HEK293 (cell line): Measurements from ENCODE around the gene SP3.

Source experiments
- CTCF ChIA-PET: fragments of 350-600 bp; formaldehyde crosslinking; extraction: SDS; loops from one replicate; lab custom pipeline; 2021; ENCODE audit warnings: antibody characterized with exemption; lab: Yijun Ruan, JAX
- POLR2A ChIA-PET: fragments of 300-600 bp; formaldehyde crosslinking; extraction: SDS; loops from one replicate; lab custom pipeline; 2020; ENCODE audit warnings: antibody characterized with exemption, inconsistent platforms; lab: Yijun Ruan, JAX
- H3K27ac ChIP-seq: fragments of 200-500 bp; sonication (Bioruptor generic); 2 replicates; pipeline ENCODE4 v1.5.1; 2014; ENCODE audit warnings: low read depth, low read length, control low read depth, inconsistent platforms; ENCODE audit errors: extremely low read depth
- H3K36me3 ChIP-seq, 2 experiments: fragments of 200-500 bp in 1 of 2; sonication (Bioruptor generic) in 1 of 2; 1 replicate in 1 of 2; 2 replicates in 1 of 2; pipeline ENCODE4 v1.5.1; 2014 to 2017; ENCODE audit warnings: inconsistent platforms in 2 of 2, low read length in 2 of 2; ENCODE audit not compliant: control insufficient read depth in 2 of 2, insufficient read depth in 1 of 2
- H3K4me1 ChIP-seq: fragments of 200-500 bp; sonication (Bioruptor generic); 2 replicates; pipeline ENCODE4 v1.5.1; 2014; ENCODE audit warnings: mild to moderate bottlenecking, low read length, inconsistent platforms; ENCODE audit not compliant: control insufficient read depth, insufficient read depth
- H3K4me3 ChIP-seq: 2 replicates; pipeline ENCODE4 v1.5.1; 2011; ENCODE audit warnings: low read depth, mild to moderate bottlenecking, control low read depth, low read length, moderate library complexity
- H3K9me3 ChIP-seq: fragments of 200-500 bp; sonication (Bioruptor generic); 2 replicates; pipeline ENCODE4 v1.5.1; 2014; ENCODE audit warnings: low read depth, low read length, inconsistent platforms; ENCODE audit not compliant: control insufficient read depth, insufficient read depth
- GLI2 ChIP-seq: fragments of 450-650 bp; formaldehyde crosslinking; IDR thresholded peaks from 2 replicates; pipeline ENCODE4; 2017; ENCODE audit warnings: missing biosample characterization, missing genetic modification characterization, low read depth, borderline replicate concordance
- IKZF3 ChIP-seq: fragments of 450-650 bp; IDR thresholded peaks from 2 replicates; pipeline ENCODE4 v1.5.0; 2018; ENCODE audit warnings: missing biosample characterization, mild to moderate bottlenecking, missing genetic modification characterization, moderate library complexity
- REPIN1 ChIP-seq: fragments of 450-650 bp; formaldehyde crosslinking; IDR thresholded peaks from 2 replicates; pipeline ENCODE4 v1.5.1; 2017; ENCODE audit warnings: missing biosample characterization, missing genetic modification characterization, low read depth
- SCRT1 ChIP-seq: fragments of 450-650 bp; formaldehyde crosslinking; IDR thresholded peaks from 2 replicates; pipeline ENCODE4 v1.5.1; 2016; ENCODE audit warnings: missing biosample characterization, missing genetic modification characterization, borderline replicate concordance
- ZBTB11 ChIP-seq: fragments of 450-650 bp; formaldehyde crosslinking; conservative IDR thresholded peaks from 2 replicates; pipeline ENCODE4 v1.5.1; 2016; ENCODE audit warnings: low read depth, missing biosample characterization, missing genetic modification characterization
- ZNF138 ChIP-seq: fragments of 450-650 bp; formaldehyde crosslinking; IDR thresholded peaks from 2 replicates; pipeline ENCODE4 v1.5.1; 2016; ENCODE audit warnings: missing biosample characterization, missing genetic modification characterization, borderline replicate concordance
- ZNF221 ChIP-seq: fragments of 450-650 bp; formaldehyde crosslinking; IDR thresholded peaks from 2 replicates; pipeline ENCODE4 v1.5.1; 2017; ENCODE audit warnings: missing biosample characterization, missing genetic modification characterization, borderline replicate concordance
- ZNF311 ChIP-seq: fragments of 450-650 bp; formaldehyde crosslinking; IDR thresholded peaks from 2 replicates; pipeline ENCODE4 v1.5.1; 2017; ENCODE audit warnings: missing biosample characterization, missing genetic modification characterization, borderline replicate concordance
- ZNF354C ChIP-seq: fragments of 450-650 bp; formaldehyde crosslinking; IDR thresholded peaks from 2 replicates; pipeline ENCODE4 v1.5.1; 2016; ENCODE audit warnings: missing biosample characterization, missing genetic modification characterization, low read depth, borderline replicate concordance
- ZNF404 ChIP-seq: fragments of 450-650 bp; formaldehyde crosslinking; IDR thresholded peaks from 2 replicates; pipeline ENCODE4 v1.5.1; 2017; ENCODE audit warnings: missing biosample characterization, missing genetic modification characterization
- ZNF555 ChIP-seq: fragments of 450-650 bp; formaldehyde crosslinking; conservative IDR thresholded peaks from 2 replicates; pipeline ENCODE4 v1.5.1; 2017; ENCODE audit warnings: missing biosample characterization, mild to moderate bottlenecking, missing genetic modification characterization, inconsistent platforms
- ZNF610 ChIP-seq: fragments of 450-650 bp; formaldehyde crosslinking; IDR thresholded peaks from 2 replicates; pipeline ENCODE4 v1.5.1; 2016; ENCODE audit warnings: missing biosample characterization, missing genetic modification characterization, borderline replicate concordance
- ZNF670 ChIP-seq: fragments of 450-650 bp; formaldehyde crosslinking; IDR thresholded peaks from 2 replicates; pipeline ENCODE4 v1.5.1; 2016; ENCODE audit warnings: missing biosample characterization, missing genetic modification characterization, low read depth
- ZNF701 ChIP-seq: fragments of 450-650 bp; formaldehyde crosslinking; IDR thresholded peaks from 2 replicates; pipeline ENCODE4 v1.5.1; 2016; ENCODE audit warnings: missing biosample characterization, missing genetic modification characterization
- ZNF768 ChIP-seq: fragments of 450-650 bp; formaldehyde crosslinking; IDR thresholded peaks from 2 replicates; pipeline ENCODE4 v1.5.1; 2018; ENCODE audit warnings: missing biosample characterization, mild to moderate bottlenecking, missing genetic modification characterization
- ZNF792 ChIP-seq: fragments of 450-650 bp; formaldehyde crosslinking; IDR thresholded peaks from 2 replicates; pipeline ENCODE4 v1.5.1; 2016; ENCODE audit warnings: missing biosample characterization, missing genetic modification characterization
- TF ChIP-seq, protein P1 (sequence below): fragments of 450-650 bp; formaldehyde crosslinking; IDR thresholded peaks from 2 replicates; pipeline ENCODE4 v1.5.1; 2016; ENCODE audit warnings: missing biosample characterization, missing genetic modification characterization
- TF ChIP-seq, protein P2 (sequence below): fragments of 450-650 bp; formaldehyde crosslinking; IDR thresholded peaks from 2 replicates; pipeline ENCODE4 v1.5.1; 2016; ENCODE audit warnings: missing biosample characterization, missing genetic modification characterization
- TF ChIP-seq, protein P3 (sequence below): fragments of 450-650 bp; IDR thresholded peaks from 2 replicates; pipeline ENCODE4 v1.5.1; 2018; ENCODE audit warnings: missing biosample characterization, missing genetic modification characterization
- TF ChIP-seq, protein P4 (sequence below): fragments of 450-650 bp; formaldehyde crosslinking; IDR thresholded peaks from 2 replicates; pipeline ENCODE4 v1.5.1; 2016; ENCODE audit warnings: missing biosample characterization, missing genetic modification characterization

Gene SP3

DNA sequence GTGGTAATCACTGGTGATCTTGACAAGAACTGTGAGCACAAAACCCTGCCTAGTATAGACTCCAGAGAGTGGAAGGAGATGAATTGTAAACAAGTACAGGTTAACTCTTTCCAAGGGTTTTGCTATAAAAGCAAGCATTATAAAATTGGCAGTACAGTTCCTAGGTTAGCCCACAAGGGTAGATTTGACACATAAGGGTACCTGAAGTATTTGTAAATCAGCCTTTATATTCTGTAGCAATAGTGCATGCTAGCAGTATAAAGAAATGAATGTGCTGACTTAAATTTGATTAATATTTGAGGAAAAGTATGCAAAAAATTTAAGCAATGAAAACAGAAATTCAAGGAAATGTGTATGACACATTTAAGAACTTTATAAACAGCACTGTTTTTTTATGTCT, 42.4 kb downstream of the SP3 start:
- CTCF ChIA-PET: no interaction called here
- Histone ChIP-seq H3K27ac (no peak overlapping the region), H3K36me3 (peaks cover 1 to 9% of the 10 kb centered on the region in 2 experiments; a peak in 2 of 3 replicates)

More for the DNA sequence above, 42.4 kb downstream of the SP3 start:
- Histone ChIP-seq H3K4me1 (peaks cover 6% of the 10 kb centered on the region), H3K4me3 (no peak overlapping the region), H3K9me3 (no peaks in the 10 kb centered on the region)
- no peak for TF ChIP-seq ZNF555 (tag by site-specific recombination)
- no peak for TF ChIP-seq ZNF701 (tag by site-specific recombination)
- no peak for TF ChIP-seq IKZF3 (tag by site-specific recombination)
- TF ChIP-seq, protein P1, sequence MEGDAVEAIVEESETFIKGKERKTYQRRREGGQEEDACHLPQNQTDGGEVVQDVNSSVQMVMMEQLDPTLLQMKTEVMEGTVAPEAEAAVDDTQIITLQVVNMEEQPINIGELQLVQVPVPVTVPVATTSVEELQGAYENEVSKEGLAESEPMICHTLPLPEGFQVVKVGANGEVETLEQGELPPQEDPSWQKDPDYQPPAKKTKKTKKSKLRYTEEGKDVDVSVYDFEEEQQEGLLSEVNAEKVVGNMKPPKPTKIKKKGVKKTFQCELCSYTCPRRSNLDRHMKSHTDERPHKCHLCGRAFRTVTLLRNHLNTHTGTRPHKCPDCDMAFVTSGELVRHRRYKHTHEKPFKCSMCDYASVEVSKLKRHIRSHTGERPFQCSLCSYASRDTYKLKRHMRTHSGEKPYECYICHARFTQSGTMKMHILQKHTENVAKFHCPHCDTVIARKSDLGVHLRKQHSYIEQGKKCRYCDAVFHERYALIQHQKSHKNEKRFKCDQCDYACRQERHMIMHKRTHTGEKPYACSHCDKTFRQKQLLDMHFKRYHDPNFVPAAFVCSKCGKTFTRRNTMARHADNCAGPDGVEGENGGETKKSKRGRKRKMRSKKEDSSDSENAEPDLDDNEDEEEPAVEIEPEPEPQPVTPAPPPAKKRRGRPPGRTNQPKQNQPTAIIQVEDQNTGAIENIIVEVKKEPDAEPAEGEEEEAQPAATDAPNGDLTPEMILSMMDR (tag by site-specific recombination): no peak
- TF ChIP-seq ZNF221 (tag by site-specific recombination): no peak
- TF ChIP-seq, protein P2, sequence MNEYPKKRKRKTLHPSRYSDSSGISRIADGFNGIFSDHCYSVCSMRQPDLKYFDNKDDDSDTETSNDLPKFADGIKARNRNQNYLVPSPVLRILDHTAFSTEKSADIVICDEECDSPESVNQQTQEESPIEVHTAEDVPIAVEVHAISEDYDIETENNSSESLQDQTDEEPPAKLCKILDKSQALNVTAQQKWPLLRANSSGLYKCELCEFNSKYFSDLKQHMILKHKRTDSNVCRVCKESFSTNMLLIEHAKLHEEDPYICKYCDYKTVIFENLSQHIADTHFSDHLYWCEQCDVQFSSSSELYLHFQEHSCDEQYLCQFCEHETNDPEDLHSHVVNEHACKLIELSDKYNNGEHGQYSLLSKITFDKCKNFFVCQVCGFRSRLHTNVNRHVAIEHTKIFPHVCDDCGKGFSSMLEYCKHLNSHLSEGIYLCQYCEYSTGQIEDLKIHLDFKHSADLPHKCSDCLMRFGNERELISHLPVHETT (tag by site-specific recombination): no peak
- no peak for TF ChIP-seq ZBTB11 (tag by site-specific recombination)
- no peak for TF ChIP-seq ZNF354C (tag by site-specific recombination)
- no peak for TF ChIP-seq ZNF404 (tag by site-specific recombination)
- TF ChIP-seq, protein P3, sequence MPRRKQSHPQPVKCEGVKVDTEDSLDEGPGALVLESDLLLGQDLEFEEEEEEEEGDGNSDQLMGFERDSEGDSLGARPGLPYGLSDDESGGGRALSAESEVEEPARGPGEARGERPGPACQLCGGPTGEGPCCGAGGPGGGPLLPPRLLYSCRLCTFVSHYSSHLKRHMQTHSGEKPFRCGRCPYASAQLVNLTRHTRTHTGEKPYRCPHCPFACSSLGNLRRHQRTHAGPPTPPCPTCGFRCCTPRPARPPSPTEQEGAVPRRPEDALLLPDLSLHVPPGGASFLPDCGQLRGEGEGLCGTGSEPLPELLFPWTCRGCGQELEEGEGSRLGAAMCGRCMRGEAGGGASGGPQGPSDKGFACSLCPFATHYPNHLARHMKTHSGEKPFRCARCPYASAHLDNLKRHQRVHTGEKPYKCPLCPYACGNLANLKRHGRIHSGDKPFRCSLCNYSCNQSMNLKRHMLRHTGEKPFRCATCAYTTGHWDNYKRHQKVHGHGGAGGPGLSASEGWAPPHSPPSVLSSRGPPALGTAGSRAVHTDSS: no peak
- TF ChIP-seq ZNF610 (tag by site-specific recombination): no peak
- TF ChIP-seq GLI2: no peak
- no peak for TF ChIP-seq ZNF311
- TF ChIP-seq ZNF138 (tag by site-specific recombination): no peak
- no peak for TF ChIP-seq ZNF792 (tag by site-specific recombination)
- no peak for TF ChIP-seq REPIN1 (tag by site-specific recombination)
- TF ChIP-seq, protein P4, sequence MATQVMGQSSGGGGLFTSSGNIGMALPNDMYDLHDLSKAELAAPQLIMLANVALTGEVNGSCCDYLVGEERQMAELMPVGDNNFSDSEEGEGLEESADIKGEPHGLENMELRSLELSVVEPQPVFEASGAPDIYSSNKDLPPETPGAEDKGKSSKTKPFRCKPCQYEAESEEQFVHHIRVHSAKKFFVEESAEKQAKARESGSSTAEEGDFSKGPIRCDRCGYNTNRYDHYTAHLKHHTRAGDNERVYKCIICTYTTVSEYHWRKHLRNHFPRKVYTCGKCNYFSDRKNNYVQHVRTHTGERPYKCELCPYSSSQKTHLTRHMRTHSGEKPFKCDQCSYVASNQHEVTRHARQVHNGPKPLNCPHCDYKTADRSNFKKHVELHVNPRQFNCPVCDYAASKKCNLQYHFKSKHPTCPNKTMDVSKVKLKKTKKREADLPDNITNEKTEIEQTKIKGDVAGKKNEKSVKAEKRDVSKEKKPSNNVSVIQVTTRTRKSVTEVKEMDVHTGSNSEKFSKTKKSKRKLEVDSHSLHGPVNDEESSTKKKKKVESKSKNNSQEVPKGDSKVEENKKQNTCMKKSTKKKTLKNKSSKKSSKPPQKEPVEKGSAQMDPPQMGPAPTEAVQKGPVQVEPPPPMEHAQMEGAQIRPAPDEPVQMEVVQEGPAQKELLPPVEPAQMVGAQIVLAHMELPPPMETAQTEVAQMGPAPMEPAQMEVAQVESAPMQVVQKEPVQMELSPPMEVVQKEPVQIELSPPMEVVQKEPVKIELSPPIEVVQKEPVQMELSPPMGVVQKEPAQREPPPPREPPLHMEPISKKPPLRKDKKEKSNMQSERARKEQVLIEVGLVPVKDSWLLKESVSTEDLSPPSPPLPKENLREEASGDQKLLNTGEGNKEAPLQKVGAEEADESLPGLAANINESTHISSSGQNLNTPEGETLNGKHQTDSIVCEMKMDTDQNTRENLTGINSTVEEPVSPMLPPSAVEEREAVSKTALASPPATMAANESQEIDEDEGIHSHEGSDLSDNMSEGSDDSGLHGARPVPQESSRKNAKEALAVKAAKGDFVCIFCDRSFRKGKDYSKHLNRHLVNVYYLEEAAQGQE (tag by site-specific recombination): no peak
- TF ChIP-seq SCRT1 (tag by site-specific recombination): no peak
- no peak for TF ChIP-seq ZNF768 (tag by site-specific recombination)
- TF ChIP-seq ZNF670 (tag by site-specific recombination): no peak
- POLR2A ChIA-PET: no interaction called here
